PFSK-1 (cell line): ENCODE data around the gene E2F3.

Experiments used
- POLR2AphosphoS5 ChIP-seq: IDR thresholded peaks from 2 replicates; pipeline ENCODE4 v1.6.1; 2012; ENCODE audit warnings: low read depth, mild to moderate bottlenecking, control low read depth, low read length, moderate library complexity
- SIN3A ChIP-seq: IDR thresholded peaks from 2 replicates; pipeline ENCODE4 v1.6.1; 2012; ENCODE audit warnings: mild to moderate bottlenecking, low read length, moderate library complexity, borderline replicate concordance; ENCODE audit not compliant: insufficient read depth
- TAF1 ChIP-seq: IDR thresholded peaks from 2 replicates; pipeline ENCODE4 v1.6.1; 2012; ENCODE audit warnings: low read length, control low read depth, borderline replicate concordance; ENCODE audit not compliant: insufficient read depth

- TF ChIP-seq TAF1 (no peak), POLR2AphosphoS5 (no peak), SIN3A (no peak)
Measured at GRCh38 chr6:20540683-20541082, 139.0 kb downstream of the E2F3 start.
